Sigmoid colon (tissue), 3 donors: ENCODE data around the gene DUSP28.

Source experiments
- POLR2A ChIP-seq, 2 donors: fragments of 450-650 bp; IDR thresholded peaks; one replicate each; pipeline ENCODE4 v1.6.1; 2016; ENCODE audit warnings: antibody characterized with exemption in 2 of 2, mild to moderate bottlenecking in 2 of 2, moderate library complexity in 2 of 2
- TF ChIP-seq, protein P1 (sequence below), 4 experiments: fragments of 450-650 bp in 3 of 4; fragments of 200-600 bp in 1 of 4; IDR thresholded peaks; one replicate each; pipeline ENCODE4 v1.5.1; 2016 to 2019; ENCODE audit warnings: antibody characterized with exemption in 4 of 4, mild to moderate bottlenecking in 3 of 4, moderate library complexity in 2 of 4

DNA sequence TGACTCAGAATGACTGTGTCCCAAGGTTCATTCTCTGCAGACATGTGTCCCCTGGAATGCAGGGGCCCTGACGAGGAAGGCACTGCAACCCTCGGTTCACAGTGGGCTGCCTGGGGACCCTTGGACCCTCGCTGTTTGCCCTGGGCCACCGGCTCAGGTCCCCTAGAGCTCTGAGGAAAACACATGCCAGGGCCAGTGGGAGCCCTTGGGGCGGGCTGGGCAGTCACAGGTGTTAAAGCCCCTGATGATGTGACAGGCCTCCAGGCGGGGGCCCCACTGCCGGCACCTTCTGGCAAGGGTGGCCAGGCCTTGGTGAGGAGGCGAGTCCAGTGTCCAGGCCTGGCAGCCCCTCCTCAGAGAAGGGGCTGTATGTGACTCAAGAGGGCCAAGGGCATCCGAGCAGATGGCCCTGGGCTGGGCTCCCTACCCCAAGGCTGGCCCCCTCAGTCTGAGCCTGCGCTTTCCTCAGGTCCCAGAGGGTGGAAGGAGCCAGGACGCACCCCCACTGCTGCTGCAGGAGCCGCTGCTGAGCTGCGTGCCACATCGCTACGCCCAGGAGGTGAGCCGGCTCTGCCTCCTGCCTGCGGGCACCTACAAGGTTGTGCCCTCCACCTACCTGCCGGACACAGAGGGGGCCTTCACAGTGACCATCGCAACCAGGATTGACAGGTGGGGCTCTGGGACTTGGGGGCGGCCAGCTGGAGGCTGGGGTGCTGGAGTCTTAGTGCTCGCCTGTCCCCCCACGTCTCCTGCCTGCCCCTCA, 37.4 kb downstream of the DUSP28 start:
- no peak for TF ChIP-seq POLR2A (IDR thresholded peaks at IDR 0.05)
- TF ChIP-seq, protein P1, sequence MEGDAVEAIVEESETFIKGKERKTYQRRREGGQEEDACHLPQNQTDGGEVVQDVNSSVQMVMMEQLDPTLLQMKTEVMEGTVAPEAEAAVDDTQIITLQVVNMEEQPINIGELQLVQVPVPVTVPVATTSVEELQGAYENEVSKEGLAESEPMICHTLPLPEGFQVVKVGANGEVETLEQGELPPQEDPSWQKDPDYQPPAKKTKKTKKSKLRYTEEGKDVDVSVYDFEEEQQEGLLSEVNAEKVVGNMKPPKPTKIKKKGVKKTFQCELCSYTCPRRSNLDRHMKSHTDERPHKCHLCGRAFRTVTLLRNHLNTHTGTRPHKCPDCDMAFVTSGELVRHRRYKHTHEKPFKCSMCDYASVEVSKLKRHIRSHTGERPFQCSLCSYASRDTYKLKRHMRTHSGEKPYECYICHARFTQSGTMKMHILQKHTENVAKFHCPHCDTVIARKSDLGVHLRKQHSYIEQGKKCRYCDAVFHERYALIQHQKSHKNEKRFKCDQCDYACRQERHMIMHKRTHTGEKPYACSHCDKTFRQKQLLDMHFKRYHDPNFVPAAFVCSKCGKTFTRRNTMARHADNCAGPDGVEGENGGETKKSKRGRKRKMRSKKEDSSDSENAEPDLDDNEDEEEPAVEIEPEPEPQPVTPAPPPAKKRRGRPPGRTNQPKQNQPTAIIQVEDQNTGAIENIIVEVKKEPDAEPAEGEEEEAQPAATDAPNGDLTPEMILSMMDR (IDR thresholded peaks at IDR 0.05), result no peak
